Loucy (cell line): Measurements from ENCODE around the gene SGMS1.

Source experiments
- H2AFZ ChIP-seq: fragments of 200-600 bp; sonication (generic); 2 replicates; pipeline ENCODE4 v1.6.0; 2016; ENCODE audit warnings: antibody characterized with exemption, mild to moderate bottlenecking, low read length, moderate library complexity
- H3F3A ChIP-seq: fragments of 200-600 bp; 2 replicates; pipeline ENCODE4 v1.6.0; 2016; ENCODE audit warnings: antibody characterized with exemption, low read depth, mild to moderate bottlenecking
- H3K27me3 ChIP-seq: fragments of 200-600 bp; sonication (generic); 2 replicates; pipeline ENCODE4 v1.6.1; 2014; ENCODE audit warnings: low read length, mild to moderate bottlenecking; ENCODE audit not compliant: insufficient read depth, poor library complexity, severe bottlenecking
- H3K36me3 ChIP-seq: fragments of 200-600 bp; sonication (generic); 2 replicates; pipeline ENCODE4 v1.6.1; 2016; ENCODE audit warnings: low read length; ENCODE audit not compliant: insufficient read depth
- H3K4me1 ChIP-seq: fragments of 200-600 bp; sonication (generic); 2 replicates; pipeline ENCODE4 v1.5.1; 2014; ENCODE audit warnings: low read length, mild to moderate bottlenecking; ENCODE audit not compliant: insufficient read depth, poor library complexity, severe bottlenecking
- H3K4me2 ChIP-seq: fragments of 200-600 bp; sonication (generic); 2 replicates; pipeline ENCODE4 v1.6.0; 2014; ENCODE audit warnings: antibody characterized with exemption, low read length, low read depth, mild to moderate bottlenecking; ENCODE audit not compliant: poor library complexity, severe bottlenecking
- H3K4me3 ChIP-seq: fragments of 200-600 bp; sonication (generic); 2 replicates; pipeline ENCODE4 v1.5.1; 2014; ENCODE audit warnings: low read length, mild to moderate bottlenecking, mixed read lengths; ENCODE audit not compliant: poor library complexity, severe bottlenecking
- H3K79me2 ChIP-seq: fragments of 200-600 bp; sonication (generic); 2 replicates; pipeline ENCODE4 v1.6.1; 2014; ENCODE audit warnings: low read length; ENCODE audit not compliant: insufficient read depth
- H3K9ac ChIP-seq: fragments of 200-600 bp; sonication (generic); 2 replicates; pipeline ENCODE4 v1.6.0; 2014; ENCODE audit warnings: mild to moderate bottlenecking, low read depth, low read length, moderate library complexity; ENCODE audit not compliant: poor library complexity, severe bottlenecking
- H3K9me2 ChIP-seq: fragments of 200-600 bp; sonication (generic); replicated peaks from 2 replicates; pipeline ENCODE4 v1.6.1; 2016; ENCODE audit warnings: low read depth, low read length, mixed read lengths
- H3K9me3 ChIP-seq: fragments of 200-600 bp; sonication (generic); 2 replicates; pipeline ENCODE4 v1.6.1; 2014; ENCODE audit warnings: mild to moderate bottlenecking, antibody characterized with exemption, low read length, low read depth; ENCODE audit not compliant: insufficient read depth
- H4K20me1 ChIP-seq: fragments of 200-600 bp; sonication (generic); 2 replicates; pipeline ENCODE4 v1.6.0; 2014; ENCODE audit warnings: antibody characterized with exemption, low read length, mild to moderate bottlenecking; ENCODE audit not compliant: insufficient read depth, poor library complexity, severe bottlenecking
- EZH2phosphoT487 ChIP-seq: fragments of 200-600 bp; IDR thresholded peaks from 2 replicates; pipeline ENCODE4 v1.6.1; 2018; ENCODE audit warnings: antibody characterized with exemption, mild to moderate bottlenecking, moderate library complexity, borderline replicate concordance
- TF ChIP-seq, protein P1 (sequence below): fragments of 200-600 bp; sonication (generic); conservative IDR thresholded peaks from 2 replicates; pipeline ENCODE4 v1.5.1; 2014; ENCODE audit warnings: mild to moderate bottlenecking, antibody characterized with exemption, low read length

The SGMS1 gene

DNA sequence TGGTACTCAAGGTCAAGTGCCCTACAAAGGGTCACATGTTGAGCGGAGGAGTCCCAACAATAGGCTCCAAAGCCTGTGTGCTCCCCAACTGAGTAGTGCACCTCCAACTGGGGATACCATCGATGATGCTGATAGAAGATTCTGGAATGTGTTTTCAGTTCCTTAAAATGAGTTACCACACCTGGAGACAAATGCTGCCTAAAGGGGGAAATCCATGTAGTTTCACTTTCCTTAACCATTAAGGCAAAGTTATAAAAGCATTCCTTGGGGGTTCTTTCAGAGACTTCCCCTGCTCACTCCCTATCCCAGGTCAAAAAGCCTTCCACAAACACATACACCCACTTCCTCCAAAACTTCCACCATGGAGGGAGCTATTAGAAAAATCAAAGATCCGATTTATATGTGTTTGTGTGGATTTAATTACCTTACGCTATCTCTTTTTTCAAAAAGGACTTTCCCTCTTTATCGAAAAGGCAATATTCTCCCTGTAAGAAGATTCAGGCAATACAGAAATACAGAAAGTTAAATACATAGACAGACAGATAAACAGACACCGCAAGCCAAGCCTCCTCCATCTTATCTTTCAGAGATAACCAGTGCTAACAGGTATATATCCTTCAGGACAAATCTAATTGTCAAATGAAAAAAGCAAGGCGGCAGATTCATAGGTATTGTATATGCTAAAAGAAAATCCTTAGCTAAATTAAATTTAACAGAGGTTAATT lies 236.6 kb downstream of the SGMS1 start:
- H2AFZ ChIP-seq, result no peak overlapping the region
- H3K9ac ChIP-seq, result no peak overlapping the region
- H3F3A ChIP-seq, result no peaks in the 10 kb centered on the region
- H3K36me3 ChIP-seq, result no peaks in the 10 kb centered on the region
- H3K4me3 ChIP-seq, result no peak overlapping the region
- H3K79me2 ChIP-seq, result no peaks in the 10 kb centered on the region
- no peaks in the 10 kb centered on the region for H4K20me1 ChIP-seq
- TF ChIP-seq, protein P1, sequence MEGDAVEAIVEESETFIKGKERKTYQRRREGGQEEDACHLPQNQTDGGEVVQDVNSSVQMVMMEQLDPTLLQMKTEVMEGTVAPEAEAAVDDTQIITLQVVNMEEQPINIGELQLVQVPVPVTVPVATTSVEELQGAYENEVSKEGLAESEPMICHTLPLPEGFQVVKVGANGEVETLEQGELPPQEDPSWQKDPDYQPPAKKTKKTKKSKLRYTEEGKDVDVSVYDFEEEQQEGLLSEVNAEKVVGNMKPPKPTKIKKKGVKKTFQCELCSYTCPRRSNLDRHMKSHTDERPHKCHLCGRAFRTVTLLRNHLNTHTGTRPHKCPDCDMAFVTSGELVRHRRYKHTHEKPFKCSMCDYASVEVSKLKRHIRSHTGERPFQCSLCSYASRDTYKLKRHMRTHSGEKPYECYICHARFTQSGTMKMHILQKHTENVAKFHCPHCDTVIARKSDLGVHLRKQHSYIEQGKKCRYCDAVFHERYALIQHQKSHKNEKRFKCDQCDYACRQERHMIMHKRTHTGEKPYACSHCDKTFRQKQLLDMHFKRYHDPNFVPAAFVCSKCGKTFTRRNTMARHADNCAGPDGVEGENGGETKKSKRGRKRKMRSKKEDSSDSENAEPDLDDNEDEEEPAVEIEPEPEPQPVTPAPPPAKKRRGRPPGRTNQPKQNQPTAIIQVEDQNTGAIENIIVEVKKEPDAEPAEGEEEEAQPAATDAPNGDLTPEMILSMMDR, result no peak
- no peak for TF ChIP-seq EZH2phosphoT487
- H3K4me1 ChIP-seq, result peaks cover 4% of the 10 kb centered on the region
- no peak overlapping the region for H3K4me2 ChIP-seq
- H3K27me3 ChIP-seq, result no peaks in the 10 kb centered on the region
- no peaks in the 10 kb centered on the region for H3K9me2 ChIP-seq
- H3K9me3 ChIP-seq, result no peaks in the 10 kb centered on the region

DNA sequence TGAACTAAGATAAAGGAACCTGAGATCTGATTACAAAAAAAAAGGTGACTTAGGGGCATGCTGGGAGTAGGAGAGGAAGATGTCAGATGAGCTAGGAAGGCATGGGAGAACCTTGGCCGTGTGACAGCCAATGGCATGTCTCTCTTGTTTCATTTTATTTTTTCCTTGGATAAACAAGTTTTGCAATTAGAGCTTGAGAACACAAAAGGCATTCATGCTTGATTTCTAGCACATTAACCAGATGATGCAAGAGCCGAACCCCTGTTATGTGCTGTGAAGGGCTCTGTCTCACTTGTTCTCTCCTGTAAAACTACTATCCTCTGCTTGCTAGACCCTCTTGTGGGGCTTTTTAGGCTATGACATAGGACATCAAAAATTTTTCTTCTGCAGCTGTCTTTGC lies 238.1 kb downstream of the SGMS1 start:
- peaks cover 4% of the 10 kb centered on the region for H3K4me1 ChIP-seq
- no peak overlapping the region for H3K4me3 ChIP-seq
- no peaks in the 10 kb centered on the region for H3F3A ChIP-seq
- H3K4me2 ChIP-seq, result no peak overlapping the region
- H2AFZ ChIP-seq, result no peak overlapping the region
- H3K36me3 ChIP-seq, result no peaks in the 10 kb centered on the region
- no peaks in the 10 kb centered on the region for H3K9me3 ChIP-seq
- H3K9me2 ChIP-seq, result no peaks in the 10 kb centered on the region
- H3K27me3 ChIP-seq, result no peaks in the 10 kb centered on the region
- no peaks in the 10 kb centered on the region for H4K20me1 ChIP-seq
- H3K79me2 ChIP-seq, result no peaks in the 10 kb centered on the region
- TF ChIP-seq EZH2phosphoT487, result no peak
- TF ChIP-seq, protein P1, result no peak
- H3K9ac ChIP-seq, result no peak overlapping the region

DNA sequence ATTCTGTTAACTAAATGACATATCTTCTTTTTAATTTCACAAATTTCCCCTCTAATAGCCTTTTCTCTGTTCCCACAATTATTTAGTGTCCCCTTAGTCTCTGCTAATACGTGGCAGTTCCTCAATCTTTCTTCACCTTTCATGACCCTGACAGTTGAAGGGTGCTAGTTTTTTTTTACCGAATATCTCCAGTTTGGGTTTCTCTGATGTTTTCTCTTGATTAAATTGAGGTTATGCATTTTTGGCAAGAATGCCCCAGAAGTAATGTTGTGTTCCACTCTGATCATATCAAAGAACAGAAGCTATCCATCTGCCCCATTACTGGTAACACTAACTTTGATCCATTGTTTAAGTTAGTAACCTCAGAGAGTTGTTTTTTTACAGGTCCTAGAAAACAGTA lies 238.9 kb downstream of the SGMS1 start:
- no peaks in the 10 kb centered on the region for H3K27me3 ChIP-seq
- H3K4me3 ChIP-seq, result no peak overlapping the region
- no peaks in the 10 kb centered on the region for H3F3A ChIP-seq
- no peak overlapping the region for H3K4me2 ChIP-seq
- no peaks in the 10 kb centered on the region for H3K9me2 ChIP-seq
- no peak overlapping the region for H3K9ac ChIP-seq
- no peaks in the 10 kb centered on the region for H3K79me2 ChIP-seq
- peaks cover 4% of the 10 kb centered on the region for H3K4me1 ChIP-seq
- no peaks in the 10 kb centered on the region for H4K20me1 ChIP-seq
- no peaks in the 10 kb centered on the region for H3K9me3 ChIP-seq
- H2AFZ ChIP-seq, result no peak overlapping the region
- TF ChIP-seq, protein P1, result no peak
- no peak for TF ChIP-seq EZH2phosphoT487
- H3K36me3 ChIP-seq, result no peaks in the 10 kb centered on the region
